Neural progenitor cell (in vitro differentiated cells): ENCODE results near the gene THBS3. TPM values are rescaled to one million over a fixed set of nuclear protein-coding genes. Genes with fewer than 3 reads are reported as not detected.

Source experiments
- DNase-seq: peaks from one replicate; pipeline ENCODE4 v3.0.0-alpha.2; 2016; ENCODE audit warnings: low spot score
- H2AFZ ChIP-seq: fragments of 200-600 bp; sonication (generic); replicated peaks from 2 replicates; pipeline ENCODE4 v1.6.1; 2016; ENCODE audit warnings: antibody characterized with exemption
- H3F3A ChIP-seq: fragments of 200-600 bp; sonication (generic); 2 replicates; pipeline ENCODE4 v1.6.1; 2016; ENCODE audit warnings: antibody characterized with exemption, low read depth
- H3K27ac ChIP-seq: fragments of 200-600 bp; sonication (generic); 2 replicates; pipeline ENCODE4 v1.5.1; 2016; ENCODE audit warnings: mild to moderate bottlenecking
- H3K27me3 ChIP-seq: fragments of 200-600 bp; sonication (generic); 2 replicates; pipeline ENCODE4 v1.6.1; 2016; ENCODE audit warnings: mild to moderate bottlenecking, moderate library complexity
- H3K36me3 ChIP-seq: fragments of 200-600 bp; sonication (generic); 2 replicates; pipeline ENCODE4 v1.5.1; 2016
- H3K4me1 ChIP-seq: fragments of 200-600 bp; sonication (generic); 2 replicates; pipeline ENCODE4 v1.6.1; 2016; ENCODE audit warnings: mixed run types
- H3K4me2 ChIP-seq: fragments of 200-600 bp; sonication (generic); 2 replicates; pipeline ENCODE4 v1.6.1; 2016
- H3K4me3 ChIP-seq: fragments of 200-600 bp; sonication (generic); 2 replicates; pipeline ENCODE4 v1.5.1; 2016
- H3K79me2 ChIP-seq: fragments of 200-600 bp; sonication (generic); 2 replicates; pipeline ENCODE4 v1.6.1; 2016; ENCODE audit warnings: low read depth
- H3K9ac ChIP-seq: fragments of 200-600 bp; sonication (generic); 2 replicates; pipeline ENCODE4 v1.6.1; 2016
- H3K9me3 ChIP-seq: fragments of 200-600 bp; sonication (generic); 2 replicates; pipeline ENCODE4 v1.5.1; 2016; ENCODE audit warnings: low read depth
- H4K20me1 ChIP-seq: fragments of 200-600 bp; sonication (generic); 2 replicates; pipeline ENCODE4 v1.6.1; 2016; ENCODE audit warnings: low read depth
- H3K27ac Mint-ChIP-seq: 3 replicates; pipeline ENCODE4 v1.8.0; 2021; ENCODE audit warnings: mixed read lengths
- H3K27me3 Mint-ChIP-seq: 2 replicates; pipeline ENCODE4 v1.8.0; 2022; ENCODE audit warnings: low read depth, mild to moderate bottlenecking, inconsistent platforms, moderate library complexity, mixed read lengths; ENCODE audit not compliant: insufficient read depth
- H3K36me3 Mint-ChIP-seq: 3 replicates; pipeline ENCODE4 v1.8.0; 2021; ENCODE audit warnings: mixed read lengths
- H3K4me1 Mint-ChIP-seq: 3 replicates; pipeline ENCODE4 v1.8.0; 2021; ENCODE audit warnings: mixed read lengths
- H3K4me3 Mint-ChIP-seq: 3 replicates; pipeline ENCODE4 v1.8.0; 2021; ENCODE audit warnings: mild to moderate bottlenecking, moderate library complexity, mixed read lengths
- H3K9me3 Mint-ChIP-seq: 3 replicates; pipeline ENCODE4 v1.8.0; 2020; ENCODE audit warnings: mixed read lengths
- EZH2 ChIP-seq: fragments of 200-600 bp; sonication (generic); IDR thresholded peaks from 2 replicates; pipeline ENCODE4 v1.6.1; 2017; ENCODE audit warnings: antibody characterized with exemption, mild to moderate bottlenecking, moderate library complexity
- EZH2phosphoT487 ChIP-seq: fragments of 200-600 bp; sonication (generic); IDR thresholded peaks from 2 replicates; pipeline ENCODE4 v1.6.1; 2017; ENCODE audit warnings: antibody characterized with exemption
- total RNA-seq: library from RNA; depleted of rRNA; stranded (reverse); fragments of >200 nt; gene quantifications from 2 replicates; pipeline ENCODE4 v1.2.3, GENCODE V29; 2015; ENCODE audit warnings: low replicate concordance
- TF ChIP-seq, protein P1 (sequence below): fragments of 200-600 bp; sonication (generic); IDR thresholded peaks from 2 replicates; pipeline ENCODE4 v1.5.1; 2017; ENCODE audit warnings: antibody characterized with exemption, mild to moderate bottlenecking

Gene THBS3
- total RNA-seq, 1 donor from 2014 or later = 19.3 TPM

GRCh38 chr1:155206891-155207805, 549 bp downstream of the THBS3 start:
- no peak overlapping the region for H2AFZ ChIP-seq
- no peaks in the 10 kb centered on the region for H3K36me3 ChIP-seq
- Mint-ChIP-seq H3K27ac (peak overlapping the region; percentile 97), H3K36me3 (peaks cover 11% of the 10 kb centered on the region), H3K4me3 (peak overlapping the region; percentile 88), H3K9me3 (no peaks in the 10 kb centered on the region), H3K27me3 (peaks cover 38% of the 10 kb centered on the region), H3K4me1 (peaks cover 47% of the 10 kb centered on the region)
- H3K27me3 ChIP-seq = no peaks in the 10 kb centered on the region
- TF ChIP-seq, protein P1, sequence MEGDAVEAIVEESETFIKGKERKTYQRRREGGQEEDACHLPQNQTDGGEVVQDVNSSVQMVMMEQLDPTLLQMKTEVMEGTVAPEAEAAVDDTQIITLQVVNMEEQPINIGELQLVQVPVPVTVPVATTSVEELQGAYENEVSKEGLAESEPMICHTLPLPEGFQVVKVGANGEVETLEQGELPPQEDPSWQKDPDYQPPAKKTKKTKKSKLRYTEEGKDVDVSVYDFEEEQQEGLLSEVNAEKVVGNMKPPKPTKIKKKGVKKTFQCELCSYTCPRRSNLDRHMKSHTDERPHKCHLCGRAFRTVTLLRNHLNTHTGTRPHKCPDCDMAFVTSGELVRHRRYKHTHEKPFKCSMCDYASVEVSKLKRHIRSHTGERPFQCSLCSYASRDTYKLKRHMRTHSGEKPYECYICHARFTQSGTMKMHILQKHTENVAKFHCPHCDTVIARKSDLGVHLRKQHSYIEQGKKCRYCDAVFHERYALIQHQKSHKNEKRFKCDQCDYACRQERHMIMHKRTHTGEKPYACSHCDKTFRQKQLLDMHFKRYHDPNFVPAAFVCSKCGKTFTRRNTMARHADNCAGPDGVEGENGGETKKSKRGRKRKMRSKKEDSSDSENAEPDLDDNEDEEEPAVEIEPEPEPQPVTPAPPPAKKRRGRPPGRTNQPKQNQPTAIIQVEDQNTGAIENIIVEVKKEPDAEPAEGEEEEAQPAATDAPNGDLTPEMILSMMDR = peak; percentile 80
- TF ChIP-seq EZH2phosphoT487 = no peak
- peaks cover 23% of the 10 kb centered on the region for H4K20me1 ChIP-seq
- H3K9me3 ChIP-seq = no peaks in the 10 kb centered on the region
- H3F3A ChIP-seq = peaks cover 78% of the 10 kb centered on the region
- H3K4me3 ChIP-seq = peak overlapping the region; percentile 86
- peak; percentile 84 for DNase-seq
- H3K9ac ChIP-seq = peak overlapping the region; percentile 64
- H3K27ac ChIP-seq = peak overlapping the region; percentile 92
- H3K4me2 ChIP-seq = peak overlapping the region; percentile 96
- peaks cover 8% of the 10 kb centered on the region for H3K79me2 ChIP-seq
- H3K4me1 ChIP-seq = peaks cover 24% of the 10 kb centered on the region

- Histone ChIP-seq H3K79me2 (peaks cover 8% of the 10 kb centered on the region), H3K27me3 (no peaks in the 10 kb centered on the region), H2AFZ (no peak overlapping the region), H3K4me2 (peak overlapping the region; percentile 96), H4K20me1 (peaks cover 32% of the 10 kb centered on the region), H3K9me3 (no peaks in the 10 kb centered on the region), H3K36me3 (no peaks in the 10 kb centered on the region), H3K9ac (no peak overlapping the region), H3K4me3 (peak overlapping the region; percentile 86), H3K27ac (no peak overlapping the region), H3F3A (peaks cover 85% of the 10 kb centered on the region), H3K4me1 (peaks cover 24% of the 10 kb centered on the region)
- Mint-ChIP-seq H3K36me3 (peaks cover 18% of the 10 kb centered on the region), H3K4me1 (peaks cover 51% of the 10 kb centered on the region), H3K4me3 (peak overlapping the region; percentile 88), H3K27ac (peak overlapping the region; percentile 17), H3K27me3 (peaks cover 41% of the 10 kb centered on the region), H3K9me3 (no peaks in the 10 kb centered on the region)
- TF ChIP-seq EZH2 = no peak
- no peak for DNase-seq
These were observed 1.6 kb downstream of the THBS3 start for GRCh38 chr1:155205969-155206593.

DNA sequence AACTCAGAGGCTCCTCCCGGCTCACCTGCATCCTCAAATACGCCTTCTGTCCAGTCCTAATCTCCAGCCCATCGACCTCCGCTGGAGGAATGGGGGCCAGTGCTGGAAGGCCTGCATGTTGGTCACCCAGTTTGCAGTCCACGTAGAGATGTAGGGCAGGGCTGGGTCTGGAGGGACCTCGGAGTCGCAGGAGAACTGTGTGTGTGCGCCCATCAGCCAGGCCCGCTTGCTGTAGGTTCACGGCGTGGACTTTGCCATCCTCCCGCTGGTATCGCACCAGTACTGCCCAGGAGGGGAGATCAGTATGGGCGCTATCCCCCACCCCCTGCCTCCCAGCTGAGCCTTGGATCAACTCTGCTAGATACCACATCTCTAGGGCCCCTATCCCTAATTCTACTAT, 2.7 kb downstream of the THBS3 start:
- Histone ChIP-seq H3K79me2 (peaks cover 5% of the 10 kb centered on the region), H3K36me3 (no peaks in the 10 kb centered on the region), H3K9ac (no peak overlapping the region), H3K27me3 (no peaks in the 10 kb centered on the region), H3F3A (peaks cover 93% of the 10 kb centered on the region), H3K9me3 (no peaks in the 10 kb centered on the region), H3K4me3 (no peak overlapping the region), H3K4me2 (no peak overlapping the region), H4K20me1 (peaks cover 43% of the 10 kb centered on the region), H3K4me1 (peaks cover 22% of the 10 kb centered on the region), H2AFZ (no peak overlapping the region), H3K27ac (peak overlapping the region; percentile 32)
- no peak for DNase-seq
- no peak for TF ChIP-seq EZH2phosphoT487
- TF ChIP-seq, protein P1 = no peak
- TF ChIP-seq EZH2 = no peak
- H3K27ac Mint-ChIP-seq = no peak overlapping the region
- H3K4me3 Mint-ChIP-seq = peak overlapping the region; percentile 67
- H3K36me3 Mint-ChIP-seq = peaks cover 29% of the 10 kb centered on the region
- H3K27me3 Mint-ChIP-seq = peaks cover 35% of the 10 kb centered on the region
- no peaks in the 10 kb centered on the region for H3K9me3 Mint-ChIP-seq
- peaks cover 56% of the 10 kb centered on the region for H3K4me1 Mint-ChIP-seq
